AG04449 (cell line): ENCODE measurements around the gene NOD2.

Experiments
- CTCF ChIA-PET: fragments of 350-600 bp; formaldehyde crosslinking; extraction: SDS; loops from one replicate; lab custom pipeline; 2021; ENCODE audit warnings: antibody characterized with exemption; lab: Yijun Ruan, JAX
- POLR2A ChIA-PET: fragments of 400-600, 350-600 bp; formaldehyde crosslinking; extraction: SDS; loops from one replicate; lab custom pipeline; 2020; ENCODE audit warnings: antibody characterized with exemption, inconsistent platforms; lab: Yijun Ruan, JAX
- DNase-seq: peaks from one replicate; pipeline ENCODE4 v3.0.0-alpha.2; 2010; ENCODE audit warnings: low read depth, low spot score
- H3K4me3 ChIP-seq: 2 replicates; pipeline ENCODE4 v1.5.1; 2011; ENCODE audit warnings: low read depth, mild to moderate bottlenecking, control low read depth, low read length
- TF ChIP-seq, protein P1 (sequence below): IDR thresholded peaks from one replicate; pipeline ENCODE4 v1.5.1; 2011; ENCODE audit warnings: mild to moderate bottlenecking, moderate library complexity, low read length, control low read depth, inconsistent platforms; ENCODE audit not compliant: insufficient read depth; ENCODE audit errors: missing control alignments

NOD2 gene

DNA sequence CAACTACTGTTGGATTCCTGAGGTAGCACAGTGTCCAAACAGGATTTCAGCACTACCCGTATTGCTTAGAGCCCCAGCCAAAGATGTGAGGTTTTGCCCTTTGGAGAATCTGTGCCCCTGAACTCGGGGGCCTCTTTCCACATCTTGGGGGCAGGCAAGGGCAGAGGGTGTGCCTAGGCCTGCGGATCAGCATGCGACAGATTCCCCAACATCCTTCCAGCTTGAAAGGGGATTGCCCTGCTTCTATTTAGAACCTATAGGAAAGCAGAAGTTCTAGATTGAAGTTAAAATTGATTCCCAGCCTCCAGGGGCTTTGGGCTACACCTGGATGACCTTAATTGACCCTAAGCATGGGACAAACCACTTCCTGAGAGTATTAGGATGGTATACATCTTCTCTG lies 19.6 kb downstream of the NOD2 start:
- TF ChIP-seq, protein P1, sequence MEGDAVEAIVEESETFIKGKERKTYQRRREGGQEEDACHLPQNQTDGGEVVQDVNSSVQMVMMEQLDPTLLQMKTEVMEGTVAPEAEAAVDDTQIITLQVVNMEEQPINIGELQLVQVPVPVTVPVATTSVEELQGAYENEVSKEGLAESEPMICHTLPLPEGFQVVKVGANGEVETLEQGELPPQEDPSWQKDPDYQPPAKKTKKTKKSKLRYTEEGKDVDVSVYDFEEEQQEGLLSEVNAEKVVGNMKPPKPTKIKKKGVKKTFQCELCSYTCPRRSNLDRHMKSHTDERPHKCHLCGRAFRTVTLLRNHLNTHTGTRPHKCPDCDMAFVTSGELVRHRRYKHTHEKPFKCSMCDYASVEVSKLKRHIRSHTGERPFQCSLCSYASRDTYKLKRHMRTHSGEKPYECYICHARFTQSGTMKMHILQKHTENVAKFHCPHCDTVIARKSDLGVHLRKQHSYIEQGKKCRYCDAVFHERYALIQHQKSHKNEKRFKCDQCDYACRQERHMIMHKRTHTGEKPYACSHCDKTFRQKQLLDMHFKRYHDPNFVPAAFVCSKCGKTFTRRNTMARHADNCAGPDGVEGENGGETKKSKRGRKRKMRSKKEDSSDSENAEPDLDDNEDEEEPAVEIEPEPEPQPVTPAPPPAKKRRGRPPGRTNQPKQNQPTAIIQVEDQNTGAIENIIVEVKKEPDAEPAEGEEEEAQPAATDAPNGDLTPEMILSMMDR, result no peak
- no peak overlapping the region for H3K4me3 ChIP-seq
- ChIA-PET CTCF (no interaction called here), POLR2A (no interaction called here)
- no peak for DNase-seq

DNA sequence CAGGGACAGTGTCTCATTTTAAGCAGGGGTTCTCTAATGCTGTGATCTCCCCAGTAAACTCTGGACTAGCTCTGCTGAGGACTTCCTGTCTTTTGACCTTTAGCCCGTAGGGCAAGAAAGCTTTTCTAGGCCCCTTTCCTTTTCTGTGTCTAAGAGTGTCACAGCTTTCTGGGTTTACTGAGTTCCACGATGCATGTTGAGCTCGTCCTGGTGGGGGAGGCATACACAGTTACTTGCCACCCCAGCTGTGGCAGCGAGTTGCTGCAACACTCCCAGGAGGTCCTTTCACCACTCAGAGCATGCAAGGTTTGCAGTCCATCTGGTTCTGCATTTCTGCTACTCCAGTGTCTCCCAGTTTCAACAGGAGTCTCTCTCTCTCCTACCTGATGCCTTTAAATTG lies 23.7 kb downstream of the NOD2 start:
- TF ChIP-seq, protein P1, result no peak
- H3K4me3 ChIP-seq, result no peak overlapping the region
- DNase-seq, result no peak
- ChIA-PET POLR2A (no interaction called here), CTCF (no interaction called here)

DNA sequence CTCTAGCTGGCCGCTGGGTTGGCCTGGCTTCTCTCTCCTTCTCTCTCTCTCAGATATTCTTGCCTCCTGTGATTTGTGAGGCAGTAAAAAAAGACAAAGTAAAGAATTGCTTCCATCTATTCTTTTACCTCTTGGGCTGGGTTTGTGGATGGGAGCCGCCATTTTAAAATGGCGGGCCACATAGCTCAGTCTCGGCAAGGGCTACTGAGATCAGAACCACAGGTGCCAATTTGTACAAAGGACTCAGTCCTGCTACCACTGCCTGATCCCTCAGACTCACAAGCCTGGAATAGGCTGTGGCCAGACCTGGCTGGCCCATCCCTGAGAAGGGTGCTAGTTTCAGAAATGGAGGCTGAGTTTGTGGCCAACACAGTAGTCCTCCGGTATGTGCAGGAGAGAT lies 24.1 kb downstream of the NOD2 start:
- CTCF ChIA-PET, result interaction anchor here (1.7 kb wide), 1 partner anchor 52 kb away, joined by 8 read pairs; no protein-coding TSS in a partner anchor
- DNase-seq, result no peak
- POLR2A ChIA-PET, result no interaction called here
- TF ChIP-seq, protein P1, result no peak
- H3K4me3 ChIP-seq, result no peak overlapping the region

DNA sequence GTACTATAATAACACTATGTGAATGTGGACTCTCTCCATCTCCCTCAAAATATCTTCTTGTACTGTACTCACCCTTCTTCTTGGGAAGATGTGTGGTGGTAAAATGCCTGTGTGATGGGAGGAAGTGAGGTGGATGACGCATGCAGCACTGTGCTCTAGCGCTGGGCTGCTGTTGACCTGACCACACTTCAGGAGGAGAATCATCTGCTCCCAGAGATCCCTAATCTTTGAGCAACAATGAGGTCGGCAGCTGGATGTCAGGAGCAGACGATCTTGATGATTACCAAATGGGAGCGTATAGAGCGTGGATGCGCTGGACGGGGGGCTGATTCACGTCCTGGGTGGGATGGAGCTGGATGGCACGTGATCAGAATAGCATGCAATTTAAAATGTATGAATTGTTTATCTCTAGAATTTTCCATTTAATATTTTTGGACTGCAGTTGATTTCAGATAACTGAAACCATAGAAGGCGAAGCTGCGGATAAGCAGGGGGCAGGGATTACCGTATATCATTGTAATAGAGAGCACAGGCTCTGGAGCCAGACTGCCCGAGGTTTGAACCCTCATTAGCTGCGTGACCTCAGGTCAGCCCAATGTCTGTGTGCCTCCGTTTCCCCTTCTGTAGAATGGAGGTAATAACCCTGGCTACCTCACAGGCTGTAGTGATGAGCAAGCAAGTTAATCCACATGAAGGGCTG lies 24.8 kb downstream of the NOD2 start:
- POLR2A ChIA-PET, result no interaction called here
- CTCF ChIA-PET, result interaction anchor here (1.7 kb wide), 1 partner anchor 53 kb away, joined by 8 read pairs; no protein-coding TSS in a partner anchor
- peak overlapping the region; percentile 29 for H3K4me3 ChIP-seq
- DNase-seq, result no peak
- TF ChIP-seq, protein P1, result no peak

GRCh38 chr16:50718761-50719400 lies 25.5 kb downstream of the NOD2 start:
- POLR2A ChIA-PET, result no interaction called here
- CTCF ChIA-PET, result interaction anchor here (1.7 kb wide), 1 partner anchor 53 kb away, joined by 8 read pairs; no protein-coding TSS in a partner anchor

More at GRCh38 chr16:50718761-50719400, 25.5 kb downstream of the NOD2 start:
- DNase-seq, result no peak
- H3K4me3 ChIP-seq, result no peak overlapping the region; the same call in 1 of the 2 replicates
- TF ChIP-seq, protein P1, result no peak
